Measurements from ENCODE around the gene CHAD. TPM values are rescaled to one million over a fixed set of nuclear protein-coding genes. Genes with fewer than 3 reads are reported as not detected.
"Not testable (repeated sequence)": the region's sequence is repeated elsewhere in the genome, so short reads cannot be mapped to it uniquely, and the experiment has no call there.

CHAD gene
- total and polyA plus RNA-seq, 9 donors, result 2.4 to 13.5 (median 5.0) TPM

DNA sequence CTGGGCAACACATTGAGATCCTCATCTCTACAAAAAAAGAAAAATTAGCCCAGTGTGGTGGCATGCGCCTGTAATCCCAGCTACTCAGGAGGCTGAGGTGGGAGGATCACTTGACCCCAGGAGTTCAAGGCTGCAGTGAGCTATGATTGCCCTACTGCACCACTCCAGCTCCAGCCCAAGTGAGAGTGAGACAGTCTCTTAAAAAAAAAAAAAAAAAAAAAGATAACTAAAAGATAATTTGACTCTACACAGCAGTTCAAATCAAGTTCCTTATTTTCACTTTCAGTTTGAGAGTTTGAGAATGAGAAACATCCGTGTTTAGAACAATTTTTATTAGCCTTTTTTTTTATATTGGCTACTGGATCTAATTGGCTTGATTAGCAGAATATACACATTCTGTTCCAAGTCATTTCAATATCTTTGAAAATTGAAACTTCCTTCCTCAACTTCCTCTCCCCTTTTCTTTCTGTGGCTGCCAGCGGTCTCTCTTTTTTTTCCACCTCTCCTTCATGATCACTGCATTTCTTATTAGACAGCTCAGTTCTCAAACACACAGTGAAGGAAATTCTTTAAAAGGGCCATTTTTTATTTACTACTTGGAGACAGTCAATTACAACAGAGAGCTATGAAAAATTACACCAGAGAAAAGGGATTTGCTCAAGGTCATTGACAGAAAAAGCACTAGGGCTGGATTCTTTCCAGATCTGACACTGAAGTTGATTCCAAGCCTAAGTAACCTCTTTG, 47.2 kb downstream of the CHAD start:
- WGBS (ENCODE audit: insufficient coverage), result no CpG with 5 or more reads among the region's 3 CpGs
- H3K36me3 ChIP-seq (ENCODE audit: control insufficient read depth, insufficient read depth, low read length), result no peaks in the 10 kb centered on the region
- no peaks in the 10 kb centered on the region for H3K9me3 ChIP-seq (replicated peaks; ENCODE audit: control insufficient read depth, low read depth, low read length)
- no peak overlapping the region for H3K4me3 ChIP-seq (ENCODE audit: low read length)
- H3K4me1 ChIP-seq (ENCODE audit: control insufficient read depth, insufficient read depth, low read length), result peaks cover 12% of the 10 kb centered on the region
- peak; percentile 35 for DNase-seq
- no peaks in the 10 kb centered on the region for H3K27me3 ChIP-seq (ENCODE audit: control insufficient read depth, insufficient read depth, low read length)
- peak overlapping the region; percentile 16 for H3K27ac ChIP-seq (ENCODE audit: low read length)

DNA sequence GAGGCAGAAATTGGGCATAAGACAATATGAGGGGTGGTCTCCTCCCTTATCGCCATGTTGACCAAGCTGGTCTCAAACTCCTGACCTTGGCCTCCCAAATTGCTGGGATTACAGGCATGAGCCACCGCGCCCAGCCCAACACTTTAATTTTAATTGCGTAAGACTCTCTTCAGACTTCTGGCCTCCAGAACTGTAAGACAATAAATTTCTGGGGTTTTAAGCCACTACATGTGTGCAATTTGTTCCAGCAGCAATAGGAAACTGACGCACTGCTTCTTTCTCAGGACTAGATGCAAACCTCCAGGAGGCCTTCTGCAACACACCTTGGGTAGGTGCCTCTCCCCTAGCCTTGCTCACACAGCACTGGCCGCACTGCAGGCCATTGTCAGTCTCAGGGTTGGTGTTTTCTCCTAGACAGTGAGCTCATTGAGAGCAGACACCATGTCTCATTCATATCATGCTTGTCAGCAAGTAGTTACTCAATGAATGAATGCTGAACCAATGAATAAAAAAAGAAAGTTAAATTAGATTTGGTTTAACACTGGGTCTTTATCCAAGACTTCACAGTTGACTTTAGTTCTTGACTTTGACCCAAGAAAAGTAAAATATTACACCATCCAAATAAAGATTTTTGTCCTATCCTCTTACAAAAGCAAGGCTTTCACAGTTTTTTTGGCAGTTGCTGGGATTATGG, 48.1 kb downstream of the CHAD start:
- H3K27ac ChIP-seq (ENCODE audit: low read length), result no peak overlapping the region
- no peaks in the 10 kb centered on the region for H3K27me3 ChIP-seq (ENCODE audit: control insufficient read depth, insufficient read depth, low read length)
- peaks cover 8% of the 10 kb centered on the region for H3K4me1 ChIP-seq (ENCODE audit: control insufficient read depth, insufficient read depth, low read length)
- 88% methylated on average over 2 of the region's 6 CpGs for WGBS (ENCODE audit: insufficient coverage)
- no peaks in the 10 kb centered on the region for H3K9me3 ChIP-seq (replicated peaks; ENCODE audit: control insufficient read depth, low read depth, low read length)
- H3K4me3 ChIP-seq (ENCODE audit: low read length), result no peak overlapping the region
- H3K36me3 ChIP-seq (ENCODE audit: control insufficient read depth, insufficient read depth, low read length), result no peaks in the 10 kb centered on the region
- no peak for DNase-seq

DNA sequence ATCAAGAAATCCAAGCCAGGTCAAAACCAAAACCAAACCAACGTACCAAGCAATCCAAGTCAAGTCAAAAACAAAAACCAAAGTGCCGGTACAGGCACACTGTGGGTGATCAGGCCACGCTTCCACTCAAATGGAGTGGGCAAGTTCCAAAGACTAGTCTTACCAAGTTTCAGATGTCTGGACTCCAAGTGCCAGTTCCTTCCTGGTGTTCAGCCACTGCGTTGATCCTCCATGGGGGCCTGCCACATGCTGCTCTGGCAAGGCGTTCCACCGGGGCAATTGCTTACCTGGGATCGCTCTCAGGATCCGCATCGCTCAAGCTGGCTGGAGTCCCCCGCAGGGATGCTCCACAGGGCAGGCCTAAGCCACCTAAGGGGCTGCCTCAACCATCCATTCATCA, 49.1 kb downstream of the CHAD start:
- 95% methylated on average over 10 of the region's 10 CpGs for WGBS (ENCODE audit: insufficient coverage)
- not testable (repeated sequence) for H3K4me1 ChIP-seq (ENCODE audit: control insufficient read depth, insufficient read depth, low read length); H3K9me3 ChIP-seq (replicated peaks; ENCODE audit: control insufficient read depth, low read depth, low read length); H3K27me3 ChIP-seq (ENCODE audit: control insufficient read depth, insufficient read depth, low read length); DNase-seq; H3K4me3 ChIP-seq (ENCODE audit: low read length); H3K36me3 ChIP-seq (ENCODE audit: control insufficient read depth, insufficient read depth, low read length); H3K27ac ChIP-seq (ENCODE audit: low read length)

DNA sequence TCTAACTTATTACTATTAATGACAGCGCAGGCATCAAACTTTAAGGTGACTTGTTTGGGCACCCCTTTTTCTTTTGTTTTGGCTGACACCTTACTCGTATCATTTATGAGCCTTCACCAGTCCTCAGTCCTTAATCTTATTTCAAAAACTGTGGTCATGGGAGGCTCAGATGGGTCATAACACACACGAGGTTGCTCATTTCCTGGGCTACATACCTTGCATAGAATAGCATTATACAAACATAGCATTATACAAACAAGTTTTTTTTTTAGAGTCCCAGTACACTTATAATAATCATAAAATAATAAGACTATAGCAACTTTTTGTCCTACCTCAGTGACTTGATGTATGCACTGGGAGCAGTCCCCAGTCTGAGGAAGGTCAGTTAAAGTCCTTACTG, 53.9 kb downstream of the CHAD start:
- no peaks in the 10 kb centered on the region for H3K36me3 ChIP-seq (ENCODE audit: control insufficient read depth, insufficient read depth, low read length)
- H3K9me3 ChIP-seq (replicated peaks; ENCODE audit: control insufficient read depth, low read depth, low read length), result peaks cover 4% of the 10 kb centered on the region
- no peak overlapping the region for H3K27ac ChIP-seq (ENCODE audit: low read length)
- H3K4me3 ChIP-seq (ENCODE audit: low read length), result no peak overlapping the region
- WGBS (ENCODE audit: insufficient coverage), result 93% methylated on average over 2 of the region's 3 CpGs
- H3K27me3 ChIP-seq (ENCODE audit: control insufficient read depth, insufficient read depth, low read length), result no peaks in the 10 kb centered on the region
- DNase-seq, result no peak
- H3K4me1 ChIP-seq (ENCODE audit: control insufficient read depth, insufficient read depth, low read length), result no peaks in the 10 kb centered on the region

Other genes starting within 250 kb of the CHAD start
- 0.35 TPM for gene TMEM92, start 194.4 kb downstream of the CHAD start, total RNA-seq
- 1 to 10 TPM in 7 of 8 donors, under 1 TPM in 1; 0.78 to 3.6 (median 1.4) TPM for gene TMEM92, start 194.4 kb downstream of the CHAD start, polyA plus RNA-seq (ENCODE audit: insufficient read depth in 1 of 8, insufficient read length in 8 of 8, low replicate concordance in 1 of 8)
- gene XYLT2, start 122.8 kb downstream of the CHAD start, total RNA-seq, result 25.3 TPM
- 10 to 100 TPM; 16.7 to 26.7 (median 22.5) TPM for gene XYLT2, start 122.8 kb downstream of the CHAD start, polyA plus RNA-seq (ENCODE audit: insufficient read depth in 1 of 8, insufficient read length in 8 of 8, low replicate concordance in 1 of 8)
- gene MRPL27, start 95.7 kb downstream of the CHAD start, total RNA-seq, result 81.5 TPM
- 10 to 100 TPM; 52.4 to 67.0 (median 60.5) TPM for gene MRPL27, start 95.7 kb downstream of the CHAD start, polyA plus RNA-seq (ENCODE audit: insufficient read depth in 1 of 8, insufficient read length in 8 of 8, low replicate concordance in 1 of 8)
- 4.3 TPM for gene EME1, start 95.7 kb downstream of the CHAD start, total RNA-seq
- 1 to 10 TPM; 4.9 to 7.7 (median 5.4) TPM for gene EME1, start 95.7 kb downstream of the CHAD start, polyA plus RNA-seq (ENCODE audit: insufficient read depth in 1 of 8, insufficient read length in 8 of 8, low replicate concordance in 1 of 8)
- gene LRRC59, start 71.4 kb downstream of the CHAD start, total RNA-seq, result 41.7 TPM
- 10 to 100 TPM; 48.4 to 84.2 (median 60.3) TPM for gene LRRC59, start 71.4 kb downstream of the CHAD start, polyA plus RNA-seq (ENCODE audit: insufficient read depth in 1 of 8, insufficient read length in 8 of 8, low replicate concordance in 1 of 8)
- gene ACSF2, start 42.7 kb downstream of the CHAD start, total RNA-seq, result 62.4 TPM
- 10 to 100 TPM; 60.4 to 81.6 (median 66.8) TPM for gene ACSF2, start 42.7 kb downstream of the CHAD start, polyA plus RNA-seq (ENCODE audit: insufficient read depth in 1 of 8, insufficient read length in 8 of 8, low replicate concordance in 1 of 8)
- 23.9 TPM for gene RSAD1, start 10.0 kb upstream of the CHAD start, total RNA-seq
- gene RSAD1, start 10.0 kb upstream of the CHAD start, polyA plus RNA-seq (ENCODE audit: insufficient read depth in 1 of 8, insufficient read length in 8 of 8, low replicate concordance in 1 of 8), result 10 to 100 TPM; 29.6 to 42.0 (median 36.0) TPM
- gene MYCBPAP, start 39.6 kb upstream of the CHAD start, total RNA-seq, result 0.66 TPM
- 1 to 10 TPM in 3 of 8 donors, under 1 TPM in 5; 0.67 to 2.3 (median 0.88) TPM for gene MYCBPAP, start 39.6 kb upstream of the CHAD start, polyA plus RNA-seq (ENCODE audit: insufficient read depth in 1 of 8, insufficient read length in 8 of 8, low replicate concordance in 1 of 8)
- gene EPN3, start 63.9 kb upstream of the CHAD start, total RNA-seq, result 0.18 TPM
- gene EPN3, start 63.9 kb upstream of the CHAD start, polyA plus RNA-seq (ENCODE audit: insufficient read depth in 1 of 8, insufficient read length in 8 of 8, low replicate concordance in 1 of 8), result 1 to 10 TPM in 5 of 8 donors, under 1 TPM in 3; 0.67 to 3.0 (median 1.1) TPM
- 27.1 TPM for gene SPATA20, start 78.3 kb upstream of the CHAD start, total RNA-seq
- 10 to 100 TPM; 24.4 to 37.6 (median 33.3) TPM for gene SPATA20, start 78.3 kb upstream of the CHAD start, polyA plus RNA-seq (ENCODE audit: insufficient read depth in 1 of 8, insufficient read length in 8 of 8, low replicate concordance in 1 of 8)
- gene CACNA1G, start 91.8 kb upstream of the CHAD start, total RNA-seq, result 5.9 TPM
- gene CACNA1G, start 91.8 kb upstream of the CHAD start, polyA plus RNA-seq (ENCODE audit: insufficient read depth in 1 of 8, insufficient read length in 8 of 8, low replicate concordance in 1 of 8), result 10 to 100 TPM in 2 of 8 donors, 1 to 10 TPM in 6; 4.6 to 16.3 (median 8.3) TPM
- gene ABCC3, start 166.0 kb upstream of the CHAD start, total RNA-seq, result 0.27 TPM
- gene ABCC3, start 166.0 kb upstream of the CHAD start, polyA plus RNA-seq (ENCODE audit: insufficient read depth in 1 of 8, insufficient read length in 8 of 8, low replicate concordance in 1 of 8), result 1 to 10 TPM in 3 of 8 donors, under 1 TPM in 5; 0.24 to 8.0 (median 0.44) TPM
- 31.8 TPM for gene ANKRD40, start 239.0 kb upstream of the CHAD start, total RNA-seq
- 10 to 100 TPM; 33.2 to 43.2 (median 37.3) TPM for gene ANKRD40, start 239.0 kb upstream of the CHAD start, polyA plus RNA-seq (ENCODE audit: insufficient read depth in 1 of 8, insufficient read length in 8 of 8, low replicate concordance in 1 of 8)